ENCODE data around the gene UBE2E2. TPM values are rescaled to one million over a fixed set of nuclear protein-coding genes. Genes with fewer than 3 reads are reported as not detected.

UBE2E2 gene
- total and polyA plus RNA-seq, 2 donors (not counting 1 experiment from before 2014, with no cell fraction given), result 16.0 to 45.0 TPM

DNA sequence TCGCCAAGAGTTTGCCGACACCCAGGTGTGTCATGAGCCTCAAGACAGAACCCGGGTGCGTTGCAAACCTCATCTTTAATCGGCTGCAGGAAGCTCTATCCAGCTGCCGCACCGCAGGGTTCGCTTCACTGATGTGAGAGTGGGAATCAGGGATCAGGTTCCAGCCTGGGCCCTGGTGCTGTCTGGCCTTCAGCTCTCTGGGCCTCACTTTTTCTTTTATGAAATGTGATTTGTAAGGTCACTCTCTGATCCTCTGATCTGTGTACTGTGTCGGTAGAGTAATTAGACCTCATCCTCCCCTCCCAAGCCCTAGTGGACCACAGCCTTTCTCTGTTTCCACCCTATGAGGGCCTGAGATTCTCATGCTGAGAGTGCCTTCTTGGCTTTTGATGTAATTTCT is 399.8 kb downstream of the UBE2E2 start:
- H3K9ac ChIP-seq (ENCODE audit: low read length), result no peak overlapping the region
- H3K4me3 Mint-ChIP-seq, result no peak overlapping the region
- intact Hi-C loops (cut with micrococcal nuclease), result no loop called here
- no peaks in the 10 kb centered on the region for H3K79me2 ChIP-seq (ENCODE audit: control insufficient read depth, insufficient read depth, low read length)
- no peak overlapping the region for H3K4me3 ChIP-seq (ENCODE audit: control extremely low read depth in 1 of 5, extremely low read depth in 1 of 5, insufficient read depth in 1 of 5, low read depth in 2 of 5, low read length in 4 of 5)
- DNase-seq (no peak), ATAC-seq (ENCODE audit: low read depth) (no peak)
- H3K4me2 ChIP-seq (replicated peaks; ENCODE audit: low read depth, low read length, poor library complexity, severe bottlenecking), result no peak overlapping the region
- no peaks in the 10 kb centered on the region for H3K36me3 ChIP-seq (replicated peaks in 1 of 2; ENCODE audit: control extremely low read depth in 1 of 2, control insufficient read depth in 1 of 2, extremely low read depth in 1 of 2, insufficient read depth in 2 of 2, low read length in 1 of 2)
- H3K27ac ChIP-seq (ENCODE audit: low read length in 2 of 2), result no peak overlapping the region
- no peaks in the 10 kb centered on the region for H3K27me3 Mint-ChIP-seq
- TF ChIP-seq EZH2 (IDR thresholded peaks at IDR 0.05; ENCODE audit: borderline replicate concordance, insufficient read depth, low read depth, low read length, poor library complexity, severe bottlenecking) (no peak), CTCF (IDR thresholded peaks at IDR 0.05) (no peak)
- ChIA-PET POLR2A (no interaction called here), CTCF (interaction anchor here (0.9 kb wide), 1 partner anchor 9 kb away, joined by 3 read pairs; no protein-coding TSS in a partner anchor)
- H3K27me3 ChIP-seq (replicated peaks in 1 of 4; ENCODE audit: control extremely low read depth in 1 of 4, control insufficient read depth in 3 of 4, insufficient read depth in 4 of 4, low read length in 3 of 4), result no peaks in the 10 kb centered on the region
- H4K20me1 ChIP-seq (ENCODE audit: control insufficient read depth, insufficient read depth, low read length, poor library complexity, severe bottlenecking), result no peaks in the 10 kb centered on the region
- 75% methylated on average over 5 of the region's 9 CpGs for WGBS (ENCODE audit: insufficient coverage)
- H3K4me1 ChIP-seq (ENCODE audit: control insufficient read depth in 2 of 2, insufficient read depth in 2 of 2, low read length in 2 of 2), result no peaks in the 10 kb centered on the region
- no peaks in the 10 kb centered on the region for H3K9me3 ChIP-seq (ENCODE audit: control extremely low read depth in 1 of 3, control insufficient read depth in 2 of 3, insufficient read depth in 1 of 3, low read length in 2 of 3)
- H2AFZ ChIP-seq (ENCODE audit: insufficient read depth, low read depth, low read length, poor library complexity, severe bottlenecking), result no peak overlapping the region
- H3K4me1 Mint-ChIP-seq, result no peaks in the 10 kb centered on the region
- H3K9me3 Mint-ChIP-seq (ENCODE audit: insufficient read depth), result no peaks in the 10 kb centered on the region
- H3K27ac Mint-ChIP-seq, result no peak overlapping the region

- H3K27me3 Mint-ChIP-seq, result no peaks in the 10 kb centered on the region
- H3K4me2 ChIP-seq (replicated peaks; ENCODE audit: low read depth, low read length, poor library complexity, severe bottlenecking), result no peak overlapping the region
- 100% methylated on average over 2 of the region's 8 CpGs for WGBS (ENCODE audit: insufficient coverage)
- H3K27ac Mint-ChIP-seq, result no peak overlapping the region
- H3K36me3 ChIP-seq (replicated peaks in 1 of 2; ENCODE audit: control extremely low read depth in 1 of 2, control insufficient read depth in 1 of 2, extremely low read depth in 1 of 2, insufficient read depth in 2 of 2, low read length in 1 of 2), result no peaks in the 10 kb centered on the region
- no peak overlapping the region for H3K4me3 ChIP-seq (ENCODE audit: control extremely low read depth in 1 of 5, extremely low read depth in 1 of 5, insufficient read depth in 1 of 5, low read depth in 2 of 5, low read length in 4 of 5)
- H3K27me3 ChIP-seq (replicated peaks in 1 of 4; ENCODE audit: control extremely low read depth in 1 of 4, control insufficient read depth in 3 of 4, insufficient read depth in 4 of 4, low read length in 3 of 4), result no peaks in the 10 kb centered on the region
- H3K9me3 Mint-ChIP-seq (ENCODE audit: insufficient read depth), result no peaks in the 10 kb centered on the region
- H3K79me2 ChIP-seq (ENCODE audit: control insufficient read depth, insufficient read depth, low read length), result no peaks in the 10 kb centered on the region
- H3K4me3 Mint-ChIP-seq, result no peak overlapping the region
- CTCF ChIA-PET, result no interaction called here
- H3K27ac ChIP-seq (ENCODE audit: low read length in 2 of 2), result no peak overlapping the region
- no peaks in the 10 kb centered on the region for H4K20me1 ChIP-seq (ENCODE audit: control insufficient read depth, insufficient read depth, low read length, poor library complexity, severe bottlenecking)
- POLR2A ChIA-PET, result no interaction called here
- no peak overlapping the region for H2AFZ ChIP-seq (ENCODE audit: insufficient read depth, low read depth, low read length, poor library complexity, severe bottlenecking)
- DNase-seq (no peak), ATAC-seq (ENCODE audit: low read depth) (no peak)
- peaks cover 8 to 9% of the 10 kb centered on the region in 2 donors for H3K4me1 ChIP-seq (ENCODE audit: control insufficient read depth in 2 of 2, insufficient read depth in 2 of 2, low read length in 2 of 2)
- no peak for TF ChIP-seq CTCF (IDR thresholded peaks at IDR 0.05)
- TF ChIP-seq EZH2 (IDR thresholded peaks at IDR 0.05; ENCODE audit: borderline replicate concordance, insufficient read depth, low read depth, low read length, poor library complexity, severe bottlenecking), result no peak
- no peak overlapping the region for H3K9ac ChIP-seq (ENCODE audit: low read length)
- peaks cover 10% of the 10 kb centered on the region for H3K4me1 Mint-ChIP-seq
- intact Hi-C loops (cut with micrococcal nuclease), result no loop called here
- no peaks in the 10 kb centered on the region for H3K9me3 ChIP-seq (ENCODE audit: control extremely low read depth in 1 of 3, control insufficient read depth in 2 of 3, insufficient read depth in 1 of 3, low read length in 2 of 3)
Measured at GRCh38 chr3:23607184-23607847, 404.2 kb downstream of the UBE2E2 start.

Measured in B cell (primary cell).